Measurements from ENCODE around the gene ANKRD2. TPM values are rescaled to one million over a fixed set of nuclear protein-coding genes. Genes with fewer than 3 reads are reported as not detected.
A peak's percentile ranks its signal among the peaks of the same experiment; 100 is the strongest.

The ANKRD2 gene
- total RNA-seq, 1 donor from 2014 or later: 61.9 TPM

DNA sequence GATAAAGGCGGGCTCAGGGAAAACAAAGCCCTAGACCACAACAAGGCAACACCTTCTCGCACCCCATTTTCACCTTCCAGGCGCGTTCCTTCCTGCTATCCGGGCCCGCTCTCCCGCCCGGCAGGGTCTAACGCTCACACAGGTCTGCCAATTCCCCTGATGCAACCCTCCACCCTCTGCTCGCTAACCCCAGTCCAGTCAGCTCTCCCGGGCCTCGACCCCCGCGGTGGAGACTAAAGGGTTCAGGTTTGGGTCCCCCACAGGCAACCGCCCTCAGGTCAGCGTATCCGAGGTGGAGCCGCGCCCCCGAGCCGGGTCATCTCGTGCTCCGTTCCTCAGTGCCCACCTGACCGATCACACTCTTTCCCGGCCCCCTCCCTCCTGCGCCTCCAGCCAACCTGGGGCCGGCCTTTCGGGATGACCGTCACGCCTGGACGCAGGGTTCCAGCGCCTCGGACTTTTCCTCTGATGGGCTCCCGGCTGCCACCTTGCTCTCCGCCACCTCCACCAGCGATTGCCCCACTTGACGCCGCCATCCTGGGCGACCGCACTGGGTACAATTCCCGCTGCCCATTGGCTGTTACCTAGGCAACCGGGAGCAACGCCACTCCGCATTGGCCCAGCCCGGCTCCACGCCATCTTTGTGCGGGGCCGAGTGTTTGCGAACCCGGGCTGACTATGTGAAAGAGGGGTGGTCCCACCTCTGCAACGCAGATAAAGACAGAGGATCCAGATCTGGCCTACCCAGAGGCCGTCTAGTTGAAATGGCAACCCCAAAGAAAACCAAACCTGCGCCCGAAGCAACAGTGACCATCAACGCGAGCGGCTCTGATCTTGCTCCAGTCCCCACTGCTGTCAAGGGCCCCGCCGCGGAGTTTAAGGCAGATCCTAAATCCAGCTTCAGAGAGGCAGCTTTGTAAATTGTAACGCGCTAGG lies 60.6 kb downstream of the ANKRD2 start, which contains the start of gene MORN4:
Gene MORN4 (minus strand): TSS at position 552 of the 936 bp plus-strand sequence. CDS start 13,847 bp downstream, outside the sequence.
- peak; percentile 96 for DNase-seq (ENCODE audit: low read depth)

Other genes starting within 250 kb of the ANKRD2 start
- gene FRAT2, start 238.1 kb upstream of the ANKRD2 start, total RNA-seq: 6.5 and 7.6 TPM in 2 replicates
- gene RRP12, start 171.4 kb upstream of the ANKRD2 start, total RNA-seq: 25.6 and 26.5 TPM in 2 replicates
- gene PGAM1, start 146.6 kb upstream of the ANKRD2 start, total RNA-seq: 463 and 464 TPM in 2 replicates
- 25.1 and 26.8 TPM in 2 replicates for gene EXOSC1, start 126.8 kb upstream of the ANKRD2 start, total RNA-seq
- 42.1 and 49.9 TPM in 2 replicates for gene ZDHHC16, start 126.6 kb upstream of the ANKRD2 start, total RNA-seq
- gene MMS19, start 74.4 kb upstream of the ANKRD2 start, total RNA-seq: 149 and 168 TPM in 2 replicates
- gene UBTD1, start 73.9 kb upstream of the ANKRD2 start, total RNA-seq: 81.1 and 95.8 TPM in 2 replicates
- gene HOGA1, start 11.6 kb downstream of the ANKRD2 start, total RNA-seq: 1.1 and 1.8 TPM in 2 replicates
- 0.62 TPM in 1 of 2 replicates, not detected in the other for gene C10orf62, start 16.9 kb downstream of the ANKRD2 start, total RNA-seq
- 4.9 and 5.9 TPM in 2 replicates for gene MORN4, start 60.7 kb downstream of the ANKRD2 start, total RNA-seq
- gene PI4K2A, start 67.9 kb downstream of the ANKRD2 start, total RNA-seq: 32.2 and 33.7 TPM in 2 replicates
- 30.9 and 56.8 TPM in 2 replicates for gene AVPI1, start 114.5 kb downstream of the ANKRD2 start, total RNA-seq
- gene MARVELD1, start 141.0 kb downstream of the ANKRD2 start, total RNA-seq: 31.3 and 37.2 TPM in 2 replicates
- gene ZFYVE27, start 164.3 kb downstream of the ANKRD2 start, total RNA-seq: 25.5 and 30.5 TPM in 2 replicates
- 0.91 and 1.4 TPM in 2 replicates for gene SFRP5, start 199.2 kb downstream of the ANKRD2 start, total RNA-seq